Left lobe of liver (tissue), 2 donors: ENCODE data around the gene HNF4A. TPM values are rescaled to one million over a fixed set of nuclear protein-coding genes. Genes with fewer than 3 reads are reported as not detected.
"Not testable (repeated sequence)": the region's sequence is repeated elsewhere in the genome, so short reads cannot be mapped to it uniquely, and the experiment has no call there.

ENCODE experiments used
- ATAC-seq: fragments of 200-7000 bp; cut with Tn5 transposase; one replicate; pipeline ENCODE4 v1.9.1; 2020; ENCODE audit warnings: mild to moderate bottlenecking, moderate library complexity
- DNase-seq: peaks from one replicate; pipeline ENCODE4 v3.0.0-alpha.2; 2020; ENCODE audit warnings: low spot score
- total RNA-seq: library from RNA; stranded (reverse); gene quantifications from one replicate; pipeline ENCODE4 v1.2.1, GENCODE V29; 2021
- donor health status: DM: no; HTN: no; CAD: no; lungs with moderate emphysema.
- donor health status: DM: no; HTN: yes; CAD: no.

HNF4A gene
- total RNA-seq, 1 donor from 2014 or later, result 189 TPM

DNA sequence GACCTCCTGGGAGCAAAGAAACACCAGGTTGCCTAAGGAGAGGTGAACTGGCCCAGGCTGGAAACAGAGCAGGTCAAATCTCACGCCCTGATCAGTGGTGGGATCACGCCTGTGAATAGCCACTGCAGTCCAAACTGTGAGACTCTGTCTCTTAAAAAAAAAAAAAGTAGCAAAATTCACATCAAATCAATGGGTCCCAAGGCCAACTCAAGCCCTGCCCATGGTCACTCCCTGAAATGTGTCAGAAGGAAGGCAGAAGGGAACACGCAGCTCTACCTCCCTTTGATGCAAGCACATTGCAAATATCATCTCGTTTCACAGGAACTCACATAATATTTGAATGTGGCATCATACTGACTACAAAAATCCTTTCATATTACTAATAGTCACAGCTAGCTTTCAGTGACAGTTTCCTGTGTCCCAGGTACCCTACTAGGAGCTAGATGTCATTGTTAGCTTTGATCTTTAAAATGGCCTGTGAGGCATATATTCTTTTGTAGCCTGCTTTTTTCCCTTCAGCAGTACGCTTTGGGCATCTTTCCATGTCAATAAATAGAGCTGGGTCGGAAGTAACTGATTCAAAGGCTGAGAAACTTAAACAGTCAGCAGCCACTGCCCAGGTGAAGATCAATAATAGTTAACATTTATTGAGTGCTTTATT is 105.8 kb downstream of the HNF4A start:
- DNase-seq, result peak; percentile 84
- peak; percentile 63 for ATAC-seq

DNA sequence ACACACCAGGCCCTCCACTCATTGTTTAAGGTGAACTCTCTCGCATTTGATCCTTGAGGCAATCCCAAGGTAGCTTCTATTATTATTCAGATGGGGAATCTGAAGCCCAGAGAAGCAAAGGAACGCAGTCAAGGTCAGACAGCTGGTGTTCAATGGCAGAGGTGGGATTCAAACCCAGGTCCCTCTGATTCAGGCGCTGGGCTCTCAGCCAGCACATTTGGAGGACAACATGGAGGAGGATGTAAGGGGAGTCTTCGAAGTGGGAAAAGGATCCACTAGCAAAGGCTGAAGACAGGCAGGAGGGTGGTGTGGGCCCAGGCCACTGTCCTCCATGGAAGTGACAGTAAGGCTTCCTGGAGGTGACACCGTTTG is 106.3 kb downstream of the HNF4A start:
- ATAC-seq, result no peak
- DNase-seq, result no peak

- ATAC-seq, result no peak
- DNase-seq, result no peak
Measured at GRCh38 chr20:44463466-44463865, 108.0 kb downstream of the HNF4A start.

DNA sequence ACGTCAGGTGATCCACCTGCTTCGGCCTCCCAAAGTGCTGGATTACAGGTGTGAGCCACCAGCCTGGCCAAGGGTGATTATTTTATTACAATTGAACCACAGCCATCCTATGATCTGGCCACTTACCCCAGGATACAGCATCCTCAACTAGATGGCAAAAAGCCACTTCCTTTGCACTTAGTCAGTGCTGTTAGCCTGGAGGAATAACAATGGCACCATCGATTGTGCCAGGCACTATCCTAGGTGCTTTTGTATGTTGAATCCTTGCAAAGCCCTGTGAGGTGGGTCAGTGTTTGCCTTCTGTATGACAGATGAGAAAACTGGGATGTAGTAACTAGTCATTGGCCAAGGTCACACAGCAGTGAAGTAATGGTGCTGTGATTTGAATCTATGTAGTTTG is 109.0 kb downstream of the HNF4A start:
- ATAC-seq (no peak), DNase-seq (no peak)

DNA sequence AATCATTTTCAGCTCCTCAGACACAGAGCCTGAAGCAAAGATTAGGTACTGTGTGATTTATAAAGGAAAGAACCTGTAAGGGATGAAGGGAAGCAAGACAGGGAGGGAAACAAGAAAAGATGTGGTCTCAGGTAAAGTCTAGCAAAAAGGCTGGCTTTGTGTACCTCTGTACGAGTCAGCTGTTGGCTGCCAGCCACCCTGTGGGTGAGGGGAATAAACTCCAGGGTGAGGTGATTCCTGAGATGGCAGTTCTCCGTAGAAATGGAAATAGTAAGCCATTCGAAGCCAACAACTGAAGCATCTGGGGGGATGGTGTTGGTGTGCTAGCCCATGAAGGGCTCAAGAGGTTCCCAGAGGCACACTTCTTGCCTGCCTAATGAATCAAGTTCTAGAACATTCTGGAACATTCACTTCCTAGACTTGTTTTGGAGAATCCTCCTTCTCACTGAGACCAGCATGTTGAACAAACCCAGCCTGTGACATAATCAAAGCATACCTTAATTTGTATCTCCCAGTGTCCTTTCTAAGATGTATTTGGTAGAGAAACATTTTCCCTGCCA is 109.6 kb downstream of the HNF4A start:
- DNase-seq (peak; percentile 92), ATAC-seq (peak; percentile 39)

- ATAC-seq (peak; percentile 64), DNase-seq (peak; percentile 93)
Measured at GRCh38 chr20:44467289-44467883, 111.9 kb downstream of the HNF4A start.

DNA sequence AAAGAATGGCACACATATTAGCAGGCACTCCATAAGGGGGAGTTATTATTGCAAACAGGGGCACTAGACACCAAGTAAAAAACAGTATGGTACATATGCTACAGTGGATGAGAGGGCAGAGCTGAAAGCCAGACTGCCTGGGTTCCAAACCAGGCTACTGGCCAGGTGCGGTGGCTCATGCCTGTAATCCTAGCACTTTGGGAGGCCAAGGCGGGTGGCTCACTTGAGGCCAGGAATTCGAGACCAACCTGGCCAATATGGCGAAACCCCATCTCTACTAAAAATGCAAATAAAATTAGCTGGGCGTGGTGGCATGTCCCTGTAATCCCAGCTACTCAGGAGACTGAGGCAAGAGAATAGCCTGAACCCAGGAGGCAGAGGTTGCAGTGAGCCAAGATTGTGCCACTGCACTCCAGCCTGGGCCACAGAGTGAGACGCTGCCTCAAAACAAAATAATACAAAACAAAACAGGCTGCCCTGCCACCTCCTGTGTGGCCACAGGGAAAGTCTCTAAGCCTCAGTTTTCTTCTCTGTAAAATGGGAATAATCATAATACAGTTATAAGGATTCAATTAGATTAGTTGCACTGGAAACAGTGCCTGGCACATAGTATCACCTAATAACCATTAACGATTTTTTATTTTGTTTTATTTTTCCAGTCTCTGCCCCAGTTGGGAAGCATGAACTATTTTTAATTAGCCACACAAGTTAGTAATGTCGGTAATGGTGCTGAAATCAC is 112.7 kb downstream of the HNF4A start:
- DNase-seq, result peak; percentile 67
- peak; percentile 15 for ATAC-seq

GRCh38 chr20:44470327-44470726 is 114.8 kb downstream of the HNF4A start:
- DNase-seq, result peak; percentile 83

DNA sequence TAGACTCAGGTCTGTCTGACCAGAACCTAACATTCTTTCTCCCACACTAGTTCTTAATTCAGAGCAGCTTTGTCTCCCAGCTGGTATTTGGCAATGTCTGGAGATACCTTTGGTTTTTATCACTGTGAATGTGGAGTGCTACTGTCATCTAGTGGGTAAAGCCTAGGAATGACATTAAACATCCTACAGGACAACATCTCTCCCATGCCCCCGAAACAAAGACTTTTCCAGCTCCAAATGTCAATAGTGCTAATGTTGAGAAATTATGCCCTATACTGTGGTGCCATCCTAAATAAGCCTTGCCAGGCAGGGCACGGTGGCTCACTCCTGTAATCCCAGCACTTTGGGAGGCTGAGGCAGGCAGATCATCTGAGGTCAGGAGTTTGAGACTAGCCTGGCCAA is 116.0 kb downstream of the HNF4A start:
- ATAC-seq, result peak; percentile 52
- DNase-seq, result no peak

More at GRCh38 chr20:44470327-44470726, 114.8 kb downstream of the HNF4A start:
- peak; percentile 17 for ATAC-seq

DNA sequence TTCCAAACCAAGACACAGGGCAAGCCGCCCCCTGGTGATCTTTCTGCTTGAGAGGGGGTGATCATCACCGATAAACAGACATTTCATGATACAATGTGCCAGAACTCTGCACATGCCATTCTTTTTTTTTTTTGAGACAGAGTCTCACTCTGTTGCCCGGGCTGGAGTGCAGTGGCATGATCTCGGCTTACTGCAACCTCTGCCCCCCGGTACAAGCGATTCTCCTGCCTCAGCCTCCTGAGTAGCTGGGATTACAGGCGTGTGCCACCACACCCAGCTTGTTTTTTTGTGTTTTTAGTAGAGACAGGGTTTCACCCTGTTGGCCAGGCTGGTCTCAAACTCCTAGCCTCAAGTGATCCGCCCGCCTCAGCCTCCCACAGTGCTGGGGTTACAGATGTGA is 116.8 kb downstream of the HNF4A start:
- not testable (repeated sequence) for DNase-seq, ATAC-seq

DNA sequence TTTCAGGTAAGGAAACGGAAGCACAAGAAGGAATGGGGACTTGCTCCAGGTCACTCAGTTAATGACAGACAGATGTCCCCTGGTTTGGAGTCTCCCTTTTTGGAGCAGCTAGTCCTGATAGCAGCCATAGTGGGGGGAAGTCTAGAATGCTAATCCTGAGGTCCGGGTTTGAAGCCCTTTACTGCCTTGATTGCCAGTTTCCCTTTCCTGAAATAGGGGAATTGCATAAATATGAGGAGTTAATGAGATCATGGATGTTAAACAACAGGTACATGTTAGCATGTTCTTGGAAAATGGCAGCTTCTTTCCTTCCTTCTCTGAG is 119.8 kb downstream of the HNF4A start:
- ATAC-seq, result no peak

DNA sequence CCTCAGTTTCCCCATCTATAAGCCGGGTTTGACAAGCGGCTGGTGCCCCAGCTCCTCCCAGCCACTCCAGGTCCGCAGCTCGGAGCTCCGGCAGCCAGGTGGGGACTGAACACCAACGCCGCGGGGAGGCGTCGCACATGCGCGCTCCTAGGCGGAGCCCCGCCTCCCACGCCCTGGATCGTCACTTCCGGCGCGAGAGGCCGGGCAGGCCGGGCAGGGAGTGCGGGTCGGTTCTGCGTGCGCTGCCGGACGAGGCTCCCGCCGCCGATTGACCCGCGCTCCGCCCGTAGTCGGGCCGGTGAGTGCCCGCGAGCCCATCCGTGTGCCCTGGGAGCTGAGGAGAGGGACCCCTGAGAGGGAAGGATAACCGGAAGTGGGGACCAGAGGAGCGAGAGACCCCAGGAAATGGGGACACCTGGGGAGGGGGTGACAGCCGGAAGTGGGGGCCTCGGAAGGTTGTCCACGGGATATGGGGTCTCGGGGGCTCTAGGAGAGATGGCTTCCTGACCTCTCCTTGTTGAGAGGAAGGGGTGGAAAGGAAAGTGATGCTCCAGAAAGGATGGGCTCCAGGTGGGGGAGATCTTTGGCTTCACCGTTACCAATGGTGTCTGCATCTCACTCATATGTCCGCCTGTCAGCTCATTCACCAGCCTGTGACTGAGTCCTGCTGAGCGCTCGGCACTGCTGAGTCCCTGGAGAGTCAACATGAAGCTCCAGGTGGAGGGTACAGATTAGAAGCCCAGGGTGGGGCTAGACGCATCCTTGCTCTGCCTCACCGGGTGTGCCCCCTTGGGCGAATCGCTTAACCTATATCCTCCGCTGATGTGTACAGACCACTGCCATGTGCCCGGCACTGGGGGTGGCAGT is 120.4 kb downstream of the HNF4A start, which contains the start of gene TTPAL:
Gene TTPAL, plus strand, starts transcription at position 181 of the 867 bp plus-strand sequence. CDS start 4,126 bp downstream, outside the sequence.
- ATAC-seq, result peak; percentile 77

More for the DNA sequence above, 119.8 kb downstream of the HNF4A start:
- DNase-seq, result no peak

GRCh38 chr20:44477151-44477550 is 121.7 kb downstream of the HNF4A start:
- ATAC-seq (no peak), DNase-seq (no peak)

More for the DNA sequence above, 120.4 kb downstream of the HNF4A start, which contains the start of gene TTPAL:
- DNase-seq, result peak; percentile 94

DNA sequence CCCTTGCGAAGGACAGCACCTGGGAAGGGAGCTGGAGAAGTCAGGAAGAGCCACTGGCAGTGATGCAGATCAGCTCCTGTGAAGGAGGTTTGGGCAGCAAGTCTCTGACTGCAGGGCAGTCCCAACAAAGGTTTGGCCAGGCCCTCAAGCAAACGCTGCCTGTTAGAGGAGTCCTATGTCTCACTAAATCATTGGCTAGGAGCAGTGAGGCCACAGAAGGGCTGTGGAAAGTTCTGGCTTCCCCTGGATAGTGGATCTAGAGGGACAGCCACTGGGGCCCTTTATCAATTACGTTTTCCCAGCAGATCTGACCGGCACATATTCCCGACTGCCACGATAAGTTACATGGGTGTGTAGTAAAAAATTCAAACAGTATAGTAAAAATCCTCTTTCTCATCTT is 122.7 kb downstream of the HNF4A start:
- peak; percentile 66 for DNase-seq

GRCh38 chr20:44479643-44480042 is 124.1 kb downstream of the HNF4A start:
- DNase-seq (peak; percentile 83), ATAC-seq (peak; percentile 60)

More for the DNA sequence above, 122.7 kb downstream of the HNF4A start:
- peak; percentile 31 for ATAC-seq

DNA sequence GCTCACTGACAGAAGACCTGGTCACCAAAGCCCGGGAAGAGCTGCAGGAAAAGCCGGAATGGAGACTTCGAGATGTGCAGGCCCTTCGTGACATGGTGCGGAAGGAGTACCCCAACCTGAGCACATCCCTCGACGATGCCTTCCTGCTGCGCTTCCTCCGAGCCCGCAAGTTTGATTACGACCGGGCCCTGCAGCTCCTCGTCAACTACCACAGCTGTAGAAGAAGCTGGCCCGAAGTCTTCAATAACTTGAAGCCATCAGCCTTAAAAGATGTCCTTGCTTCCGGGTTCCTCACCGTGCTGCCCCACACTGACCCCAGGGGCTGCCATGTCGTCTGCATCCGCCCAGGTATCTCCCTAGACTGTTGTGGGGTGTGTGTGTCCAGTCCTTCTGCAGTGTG is 124.6 kb downstream of the HNF4A start:
- ATAC-seq, result peak; percentile 6
- no peak for DNase-seq

DNA sequence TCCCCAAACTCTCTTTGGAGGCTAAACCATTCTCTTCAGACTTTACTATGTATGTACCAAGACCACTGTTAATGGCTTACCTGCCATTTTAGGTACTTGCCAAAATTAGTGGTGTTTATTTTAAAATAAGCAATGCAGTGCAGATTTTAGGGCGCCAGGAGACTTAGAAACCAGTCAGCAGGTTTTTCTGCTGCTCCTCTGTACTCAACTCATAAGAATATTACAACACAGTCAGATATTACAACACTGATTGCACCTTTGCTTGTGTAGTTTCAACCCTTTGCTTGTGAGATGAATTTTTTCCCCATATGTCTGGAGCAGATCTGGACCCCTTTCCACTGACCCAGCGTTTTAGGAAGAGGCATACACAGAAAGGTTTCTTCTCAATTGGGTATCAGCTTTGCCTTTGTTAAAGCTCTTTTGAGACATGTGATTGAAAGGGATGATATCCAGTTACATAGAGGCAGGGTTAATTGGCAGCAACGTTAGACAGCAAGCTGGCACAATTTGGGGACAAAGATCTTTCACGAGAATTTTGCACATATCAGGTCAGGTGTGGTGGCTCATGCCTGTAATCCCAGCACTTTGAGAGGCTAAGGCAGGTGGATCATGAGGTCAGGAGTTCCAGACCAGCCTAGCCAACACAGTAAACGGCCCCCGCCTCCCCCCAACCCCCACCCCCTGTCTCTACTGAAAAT is 126.4 kb downstream of the HNF4A start:
- DNase-seq (peak; percentile 77), ATAC-seq (peak; percentile 51)

DNA sequence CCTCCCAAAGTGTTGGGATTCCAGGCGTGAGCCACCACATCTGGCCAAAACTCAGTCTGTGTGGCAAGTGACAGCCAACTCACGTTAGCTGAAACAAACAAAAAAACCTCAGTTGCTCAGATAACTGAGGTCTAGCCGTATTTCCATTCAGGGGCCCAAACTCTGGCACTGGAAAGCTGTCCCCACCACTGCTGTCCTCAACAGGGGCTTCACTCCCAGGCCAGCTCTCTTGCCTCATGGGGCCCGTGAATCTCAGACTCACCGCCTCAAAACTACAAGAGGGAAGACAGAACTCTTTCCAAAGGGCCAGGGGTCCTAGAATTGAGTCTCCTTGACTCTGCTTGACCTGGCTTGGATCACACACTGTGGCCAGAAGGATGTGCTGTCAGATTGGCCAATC is 127.6 kb downstream of the HNF4A start:
- DNase-seq, result no peak
- ATAC-seq, result no peak
